Amygdala (tissue), 56 donors: Measurements from ENCODE around the gene UFC1.
A peak's percentile ranks its signal among the peaks of the same experiment; 100 is the strongest.

Source experiments
- DNase-seq, 56 donors: peaks; one replicate each; lab custom pipeline; 2025; lab: John Stamatoyannopoulos, UW

UFC1 gene

GRCh38 chr1:161165742-161166668 lies 12.2 kb downstream of the UFC1 start, which contains the start of gene PPOX:
Gene PPOX (plus strand): TSS chr1:161166426. CDS start chr1:161166848, 422 bp downstream.
- DNase-seq = peak; percentile 75 to 99 (median 96)

- peak in 2 of 56 donors; percentile 60 to 61 for DNase-seq
Observed at GRCh38 chr1:161166669-161167548, 13.1 kb downstream of the UFC1 start.

GRCh38 chr1:161168906-161169305 lies 15.1 kb downstream of the UFC1 start:
- DNase-seq = no peak

- no peak for DNase-seq
Observed at GRCh38 chr1:161171191-161171590, 17.4 kb downstream of the UFC1 start.

- no peak for DNase-seq
Observed at GRCh38 chr1:161171696-161172095, 17.9 kb downstream of the UFC1 start.

GRCh38 chr1:161172349-161172748 lies 18.6 kb downstream of the UFC1 start:
- no peak for DNase-seq

GRCh38 chr1:161172776-161173376 lies 19.1 kb downstream of the UFC1 start:
- DNase-seq = no peak

- DNase-seq = no peak
Observed at GRCh38 chr1:161173711-161174110, 19.9 kb downstream of the UFC1 start.

GRCh38 chr1:161174911-161175310 lies 21.1 kb downstream of the UFC1 start:
- DNase-seq = no peak

GRCh38 chr1:161175771-161176453 lies 22.1 kb downstream of the UFC1 start:
- no peak for DNase-seq

GRCh38 chr1:161176468-161177111 lies 22.8 kb downstream of the UFC1 start:
- DNase-seq = no peak

- DNase-seq = peak; percentile 32 to 93 (median 84)
Observed at GRCh38 chr1:161177112-161177935, 23.5 kb downstream of the UFC1 start, which contains the start of gene B4GALT3. Gene B4GALT3 (minus strand): TSS chr1:161177507. CDS start chr1:161176060, 1,447 bp downstream.

- no peak for DNase-seq
Observed at GRCh38 chr1:161177936-161178244, 24.1 kb downstream of the UFC1 start.

GRCh38 chr1:161179698-161180097 lies 25.9 kb downstream of the UFC1 start:
- no peak for DNase-seq

- no peak for DNase-seq
Observed at GRCh38 chr1:161180639-161181038, 26.9 kb downstream of the UFC1 start.

- DNase-seq = no peak
Observed at GRCh38 chr1:161182214-161182613, 28.4 kb downstream of the UFC1 start.

GRCh38 chr1:161185282-161185682 lies 31.5 kb downstream of the UFC1 start:
- DNase-seq = peak in 43 of 56 donors; percentile 20 to 83 (median 46)

GRCh38 chr1:161185732-161186311 lies 32.0 kb downstream of the UFC1 start:
- peak in 2 of 56 donors; percentile 11 to 22 for DNase-seq
